Left lung (tissue), 10 donors: ENCODE results near the gene SOST. TPM values are rescaled to one million over a fixed set of nuclear protein-coding genes. Genes with fewer than 3 reads are reported as not detected.

Source experiments
- ATAC-seq: fragments of 200-7000 bp; cut with Tn5 transposase; one replicate; pipeline ENCODE4 v1.9.1; 2020; ENCODE audit warnings: moderate library complexity
- DNase-seq, 4 donors: peaks; one replicate each; pipeline ENCODE4 v3.0.0-alpha.2; 2013 to 2020
- H3K27ac ChIP-seq, 2 donors: fragments of 200-600 bp; sonication (generic) in 1 of 2; one replicate each; pipeline versions ENCODE4 v1.5.0 to v1.8.0; 2020 to 2021
- H3K27me3 ChIP-seq, 2 donors: fragments of 200-600 bp; sonication (generic) in 1 of 2; one replicate each; pipeline versions ENCODE4 v1.5.0 to v1.8.0; 2020 to 2021
- H3K36me3 ChIP-seq, 2 donors: fragments of 200-600 bp; sonication (generic) in 1 of 2; one replicate each; pipeline versions ENCODE4 v1.5.0 to v1.8.0; 2020 to 2021
- H3K4me1 ChIP-seq, 2 donors: fragments of 200-600 bp; one replicate each; pipeline ENCODE4 v1.8.0; 2021
- H3K4me3 ChIP-seq, 2 donors: fragments of 200-600 bp; sonication (generic) in 1 of 2; one replicate each; pipeline versions ENCODE4 v1.5.0 to v1.8.0; 2020 to 2021; ENCODE audit warnings: mild to moderate bottlenecking in 1 of 2
- H3K9me3 ChIP-seq, 2 donors: fragments of 200-600 bp; sonication (generic) in 1 of 2; one replicate each; pipeline versions ENCODE4 v1.5.0 to v1.8.0; 2020 to 2021
- CTCF ChIP-seq, 2 donors: fragments of 200-600 bp; sonication (generic) in 1 of 2; IDR thresholded peaks; one replicate each; pipeline versions ENCODE4 v1.5.0 to v1.8.0; 2021; ENCODE audit warnings: antibody characterized with exemption in 2 of 2
- intact Hi-C, 2 donors: fragments of 100-400 bp; cut with DNase I; formaldehyde crosslinking; loops; one replicate each; pipeline versions ENCODE4 v1.11.2 to v1.14.2; 2022
- polyA plus RNA-seq, 6 donors: library from polyadenylated mRNA; unstranded; fragments of 120-200 nt; gene quantifications; one replicate each; pipeline ENCODE4 v1.2.1, GENCODE V29; 2013; ENCODE audit not compliant: insufficient read length in 6 of 6
- total RNA-seq, 2 donors: library from RNA; stranded (reverse); fragmentation: NEBNext Ultra II Directional; extraction: Animal tissue kit (Norgen Biotek cat#: 25700); gene quantifications; one replicate each; pipeline ENCODE4 v1.2.1, GENCODE V29; 2021
- donor health status: DM: no; HTN: yes; CAD: no.
- donor health status: DM: no; HTN: no; CAD: no.

The SOST gene
- total and polyA plus RNA-seq, 8 donors: 0.11 to 0.66 (median 0.14) TPM; not detected in 3

GRCh38 chr17:43784068-43784467 is 25.5 kb upstream of the SOST start:
- TF ChIP-seq CTCF (IDR thresholded peaks at IDR 0.05): no peak
- H3K27ac ChIP-seq: no peak overlapping the region
- H3K36me3 ChIP-seq: no peaks in the 10 kb centered on the region
- H3K4me3 ChIP-seq: no peak overlapping the region
- ATAC-seq (no peak), DNase-seq (no peak)
- H3K27me3 ChIP-seq: no peaks in the 10 kb centered on the region
- H3K9me3 ChIP-seq: no peaks in the 10 kb centered on the region
- intact Hi-C loops: loop anchor here in 1 of 2 donors (10.0 kb wide), 1 partner anchor 51 kb away; the partner anchor contains the start of gene MPP3
- H3K4me1 ChIP-seq: peaks cover 0 to 14% of the 10 kb centered on the region in 2 donors

GRCh38 chr17:43782913-43783680 is 24.5 kb upstream of the SOST start:
- no peaks in the 10 kb centered on the region for H3K9me3 ChIP-seq
- no peak overlapping the region for H3K27ac ChIP-seq
- intact Hi-C loops: loop anchor here in 1 of 2 donors (10.0 kb wide), 1 partner anchor 52 kb away; the partner anchor contains the start of gene MPP3
- H3K4me3 ChIP-seq: no peak overlapping the region
- H3K27me3 ChIP-seq: no peaks in the 10 kb centered on the region
- no peaks in the 10 kb centered on the region for H3K36me3 ChIP-seq
- no peak for DNase-seq
- TF ChIP-seq CTCF (IDR thresholded peaks at IDR 0.05): no peak
- peaks cover 0 to 15% of the 10 kb centered on the region in 2 donors for H3K4me1 ChIP-seq
- no peak for ATAC-seq

GRCh38 chr17:43780135-43780534 is 21.5 kb upstream of the SOST start, which contains the start of gene CFAP97D1:
Gene CFAP97D1 (plus strand): TSS chr17:43780435. CDS start chr17:43780463, 28 bp downstream.
- intact Hi-C loops: loop anchor here in 1 of 2 donors (10.0 kb wide), 1 partner anchor 55 kb away; the partner anchor contains the start of gene MPP3
- peak within 1 kb of the TSS; percentile 91 to 96 for H3K4me3 ChIP-seq

GRCh38 chr17:43779145-43780125 is 20.8 kb upstream of the SOST start:
- Histone ChIP-seq H3K4me3 (peak overlapping the region; percentile 91 to 96), H3K9me3 (no peaks in the 10 kb centered on the region), H3K36me3 (peaks cover 0 to 17% of the 10 kb centered on the region in 2 donors), H3K27me3 (no peaks in the 10 kb centered on the region), H3K27ac (peak overlapping the region; percentile 99), H3K4me1 (peaks cover 17 to 51% of the 10 kb centered on the region in 2 donors)
- intact Hi-C loops: loop anchor here in 1 of 2 donors (10.0 kb wide), 1 partner anchor 55 kb away; the partner anchor contains the start of gene MPP3
- ATAC-seq (peak; percentile 6), DNase-seq (no peak)
- TF ChIP-seq CTCF (IDR thresholded peaks at IDR 0.05): no peak

More at GRCh38 chr17:43780135-43780534, 21.5 kb upstream of the SOST start, which contains the start of gene CFAP97D1:
- Histone ChIP-seq H3K36me3 (peaks cover 0 to 10% of the 10 kb centered on the region in 2 donors), H3K27ac (peak within 1 kb of the TSS; percentile 99), H3K27me3 (no peaks in the 10 kb centered on the region), H3K9me3 (no peaks in the 10 kb centered on the region), H3K4me1 (peaks cover 17 to 44% of the 10 kb centered on the region in 2 donors)
- ATAC-seq (no peak), DNase-seq (no peak)
- no peak for TF ChIP-seq CTCF (IDR thresholded peaks at IDR 0.05)
